OCI-LY1 (cell line): ENCODE results near the gene CIB4.

Source experiments
- H2AFZ ChIP-seq: fragments of 200-600 bp; sonication (generic), shearing (Covaris generic); 2 replicates; pipeline ENCODE4 v1.6.0; 2014; ENCODE audit warnings: antibody characterized with exemption, mild to moderate bottlenecking, low read length
- H3F3A ChIP-seq: fragments of 200-600 bp; sonication (generic), shearing (Covaris generic); 2 replicates; pipeline ENCODE4 v1.6.0; 2014; ENCODE audit warnings: mild to moderate bottlenecking, antibody characterized with exemption, low read length, moderate library complexity; ENCODE audit not compliant: insufficient read depth
- H3K27ac ChIP-seq: fragments of 200-600 bp; sonication (generic); 2 replicates; pipeline ENCODE4 v1.5.1; 2014; ENCODE audit warnings: low read length, mixed run types, mild to moderate bottlenecking, low read depth; ENCODE audit not compliant: poor library complexity, severe bottlenecking
- H3K27me3 ChIP-seq: fragments of 200-600 bp; sonication (generic); 2 replicates; pipeline ENCODE4 v1.6.0; 2014; ENCODE audit warnings: antibody characterized with exemption, mild to moderate bottlenecking, low read length, moderate library complexity; ENCODE audit not compliant: insufficient read depth
- H3K36me3 ChIP-seq: fragments of 200-600 bp; sonication (generic); 2 replicates; pipeline ENCODE4 v1.6.1; 2014; ENCODE audit warnings: mild to moderate bottlenecking, antibody characterized with exemption, low read length, moderate library complexity, mixed read lengths; ENCODE audit not compliant: insufficient read depth
- H3K4me1 ChIP-seq: fragments of 200-600 bp; sonication (generic); 2 replicates; pipeline ENCODE4 v1.5.1; 2014; ENCODE audit warnings: mild to moderate bottlenecking, low read length, moderate library complexity; ENCODE audit not compliant: insufficient read depth, severe bottlenecking
- H3K4me2 ChIP-seq: fragments of 200-600 bp; sonication (generic), shearing (Covaris generic); 2 replicates; pipeline ENCODE4 v1.6.1; 2014; ENCODE audit warnings: low read length
- H3K4me3 ChIP-seq: fragments of 200-600 bp; sonication (generic); 2 replicates; pipeline ENCODE4 v1.5.1; 2014; ENCODE audit warnings: low read length, low read depth, mild to moderate bottlenecking, mixed read lengths; ENCODE audit not compliant: poor library complexity, severe bottlenecking
- H3K79me2 ChIP-seq: fragments of 200-600 bp; shearing (Covaris generic); 2 replicates; pipeline ENCODE4 v1.6.1; 2016; ENCODE audit warnings: mixed run types, low read length, mixed read lengths; ENCODE audit not compliant: insufficient read depth
- H3K9ac ChIP-seq: fragments of 200-600 bp; sonication (generic), shearing (Covaris generic); 2 replicates; pipeline ENCODE4 v1.6.1; 2014; ENCODE audit warnings: mild to moderate bottlenecking, low read length, mixed read lengths
- H3K9me2 ChIP-seq: fragments of 200-600 bp; sonication (generic), shearing (Covaris generic); 2 replicates; pipeline ENCODE4 v1.6.1; 2014; ENCODE audit warnings: low read depth, mild to moderate bottlenecking, low read length, mixed read lengths
- H3K9me3 ChIP-seq: fragments of 200-600 bp; shearing (Covaris generic); 2 replicates; pipeline ENCODE4 v1.6.1; 2014; ENCODE audit warnings: low read length, mixed read lengths
- H4K20me1 ChIP-seq: fragments of 200-600 bp; sonication (generic), shearing (Covaris generic); 2 replicates; pipeline ENCODE4 v1.6.0; 2016; ENCODE audit warnings: mild to moderate bottlenecking, low read length; ENCODE audit not compliant: insufficient read depth
- EZH2 ChIP-seq: fragments of 200-600 bp; sonication (generic), shearing (Covaris generic); IDR thresholded peaks from 2 replicates; pipeline ENCODE4 v1.8.0; 2017; ENCODE audit warnings: borderline replicate concordance, mixed run types, mild to moderate bottlenecking, antibody characterized with exemption, low read length, moderate library complexity, mixed read lengths
- TF ChIP-seq, protein P1 (sequence below): fragments of 200-600 bp; sonication (generic), shearing (Covaris generic); IDR thresholded peaks from 2 replicates; pipeline ENCODE4 v1.5.1; 2017; ENCODE audit warnings: mild to moderate bottlenecking, antibody characterized with exemption, low read length, moderate library complexity, mixed read lengths

Gene CIB4

DNA sequence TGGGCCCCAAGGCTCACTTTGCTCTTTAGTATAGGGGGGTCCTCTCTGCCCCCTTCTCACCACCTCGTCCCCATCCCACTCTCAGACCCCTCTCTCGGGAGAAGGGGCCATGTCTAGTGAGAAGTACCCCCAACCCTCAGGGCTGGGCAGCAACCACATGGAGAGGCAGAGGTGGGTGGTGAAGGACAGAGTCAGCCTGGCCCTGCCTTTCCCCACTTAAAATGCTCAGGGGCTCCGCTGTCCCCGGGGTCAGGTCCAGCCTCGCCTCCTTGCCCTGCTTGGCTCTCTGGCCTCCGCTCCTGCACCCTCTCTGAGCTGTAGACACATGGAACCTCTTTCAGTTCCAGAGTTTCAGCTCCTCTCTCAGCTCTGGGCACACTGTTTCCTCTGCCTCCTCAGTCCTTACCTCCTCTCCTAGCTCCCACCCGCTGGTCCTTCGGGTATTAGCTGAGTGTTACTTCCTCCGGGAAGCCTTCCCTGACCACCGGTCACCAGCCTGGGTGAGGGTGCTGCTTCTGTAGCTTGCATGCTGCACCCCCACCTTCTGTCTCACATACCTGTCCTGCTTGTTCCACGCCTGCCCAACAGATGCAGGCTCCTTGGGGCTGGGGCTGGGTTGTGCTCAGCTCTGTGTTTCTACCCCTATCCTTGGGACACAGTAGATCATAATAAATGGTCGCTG, 83.8 kb downstream of the CIB4 start:
- Histone ChIP-seq H4K20me1 (no peaks in the 10 kb centered on the region), H3K27me3 (no peaks in the 10 kb centered on the region), H3K9ac (no peak overlapping the region), H2AFZ (no peak overlapping the region), H3K4me1 (no peaks in the 10 kb centered on the region), H3K9me3 (no peaks in the 10 kb centered on the region), H3K9me2 (no peaks in the 10 kb centered on the region), H3K4me2 (no peak overlapping the region), H3F3A (no peaks in the 10 kb centered on the region), H3K4me3 (no peak overlapping the region), H3K27ac (no peak overlapping the region), H3K79me2 (no peaks in the 10 kb centered on the region), H3K36me3 (no peaks in the 10 kb centered on the region)
- TF ChIP-seq EZH2, result no peak
- TF ChIP-seq, protein P1, sequence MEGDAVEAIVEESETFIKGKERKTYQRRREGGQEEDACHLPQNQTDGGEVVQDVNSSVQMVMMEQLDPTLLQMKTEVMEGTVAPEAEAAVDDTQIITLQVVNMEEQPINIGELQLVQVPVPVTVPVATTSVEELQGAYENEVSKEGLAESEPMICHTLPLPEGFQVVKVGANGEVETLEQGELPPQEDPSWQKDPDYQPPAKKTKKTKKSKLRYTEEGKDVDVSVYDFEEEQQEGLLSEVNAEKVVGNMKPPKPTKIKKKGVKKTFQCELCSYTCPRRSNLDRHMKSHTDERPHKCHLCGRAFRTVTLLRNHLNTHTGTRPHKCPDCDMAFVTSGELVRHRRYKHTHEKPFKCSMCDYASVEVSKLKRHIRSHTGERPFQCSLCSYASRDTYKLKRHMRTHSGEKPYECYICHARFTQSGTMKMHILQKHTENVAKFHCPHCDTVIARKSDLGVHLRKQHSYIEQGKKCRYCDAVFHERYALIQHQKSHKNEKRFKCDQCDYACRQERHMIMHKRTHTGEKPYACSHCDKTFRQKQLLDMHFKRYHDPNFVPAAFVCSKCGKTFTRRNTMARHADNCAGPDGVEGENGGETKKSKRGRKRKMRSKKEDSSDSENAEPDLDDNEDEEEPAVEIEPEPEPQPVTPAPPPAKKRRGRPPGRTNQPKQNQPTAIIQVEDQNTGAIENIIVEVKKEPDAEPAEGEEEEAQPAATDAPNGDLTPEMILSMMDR, result no peak

DNA sequence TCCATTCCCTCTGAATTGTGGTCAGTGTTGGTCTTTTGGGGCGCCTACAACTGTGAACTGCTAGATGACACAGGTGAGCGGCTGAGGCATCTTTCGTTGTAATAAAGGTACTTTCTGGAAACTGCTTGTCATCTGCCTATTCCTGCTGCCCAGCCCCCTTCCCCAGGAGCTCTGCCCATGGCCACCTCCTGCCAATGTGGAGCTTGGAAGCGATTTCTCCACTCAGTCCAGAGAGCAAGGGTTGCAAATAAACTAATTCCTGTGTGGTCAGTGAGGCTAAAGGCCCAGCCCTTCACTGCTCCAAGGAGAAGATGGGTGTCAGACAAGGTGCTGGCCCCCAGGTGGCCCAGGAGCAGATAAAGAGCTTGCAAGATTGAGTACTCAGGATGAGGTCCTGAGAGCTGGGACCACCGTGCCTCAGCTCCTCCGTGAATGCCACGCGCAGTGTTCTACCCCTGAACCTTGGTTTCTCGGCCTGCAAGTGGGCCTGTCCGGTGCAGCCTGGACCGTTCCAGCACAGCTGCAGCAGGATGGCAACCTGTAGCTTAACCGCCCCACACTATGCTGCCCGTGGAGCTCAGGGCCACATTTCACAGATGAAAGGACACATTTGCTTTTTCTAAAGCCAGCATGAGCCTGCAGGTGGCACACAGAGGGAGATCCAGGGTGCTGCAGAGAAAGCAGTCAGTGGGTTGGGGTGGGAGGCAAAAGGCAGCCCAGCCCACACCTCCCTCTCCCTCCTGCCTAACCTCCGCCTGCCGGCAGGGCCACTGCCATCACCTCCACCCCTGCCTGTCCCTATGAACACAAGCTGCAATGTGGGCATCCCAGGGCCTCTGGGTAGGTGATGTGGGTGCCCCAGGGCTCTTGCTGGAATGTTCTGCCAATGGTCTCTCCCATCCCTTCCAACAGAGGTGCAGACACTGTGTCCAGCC, 84.6 kb downstream of the CIB4 start:
- no peaks in the 10 kb centered on the region for H3K9me2 ChIP-seq
- H3K36me3 ChIP-seq, result no peaks in the 10 kb centered on the region
- H3K27ac ChIP-seq, result no peak overlapping the region
- H3K79me2 ChIP-seq, result no peaks in the 10 kb centered on the region
- H3K4me2 ChIP-seq, result no peak overlapping the region
- H3K4me3 ChIP-seq, result no peak overlapping the region
- no peaks in the 10 kb centered on the region for H3K27me3 ChIP-seq
- H2AFZ ChIP-seq, result no peak overlapping the region
- no peaks in the 10 kb centered on the region for H3F3A ChIP-seq
- no peak overlapping the region for H3K9ac ChIP-seq
- TF ChIP-seq, protein P1, result no peak
- TF ChIP-seq EZH2, result no peak
- H3K9me3 ChIP-seq, result no peaks in the 10 kb centered on the region
- H4K20me1 ChIP-seq, result no peaks in the 10 kb centered on the region
- no peaks in the 10 kb centered on the region for H3K4me1 ChIP-seq

DNA sequence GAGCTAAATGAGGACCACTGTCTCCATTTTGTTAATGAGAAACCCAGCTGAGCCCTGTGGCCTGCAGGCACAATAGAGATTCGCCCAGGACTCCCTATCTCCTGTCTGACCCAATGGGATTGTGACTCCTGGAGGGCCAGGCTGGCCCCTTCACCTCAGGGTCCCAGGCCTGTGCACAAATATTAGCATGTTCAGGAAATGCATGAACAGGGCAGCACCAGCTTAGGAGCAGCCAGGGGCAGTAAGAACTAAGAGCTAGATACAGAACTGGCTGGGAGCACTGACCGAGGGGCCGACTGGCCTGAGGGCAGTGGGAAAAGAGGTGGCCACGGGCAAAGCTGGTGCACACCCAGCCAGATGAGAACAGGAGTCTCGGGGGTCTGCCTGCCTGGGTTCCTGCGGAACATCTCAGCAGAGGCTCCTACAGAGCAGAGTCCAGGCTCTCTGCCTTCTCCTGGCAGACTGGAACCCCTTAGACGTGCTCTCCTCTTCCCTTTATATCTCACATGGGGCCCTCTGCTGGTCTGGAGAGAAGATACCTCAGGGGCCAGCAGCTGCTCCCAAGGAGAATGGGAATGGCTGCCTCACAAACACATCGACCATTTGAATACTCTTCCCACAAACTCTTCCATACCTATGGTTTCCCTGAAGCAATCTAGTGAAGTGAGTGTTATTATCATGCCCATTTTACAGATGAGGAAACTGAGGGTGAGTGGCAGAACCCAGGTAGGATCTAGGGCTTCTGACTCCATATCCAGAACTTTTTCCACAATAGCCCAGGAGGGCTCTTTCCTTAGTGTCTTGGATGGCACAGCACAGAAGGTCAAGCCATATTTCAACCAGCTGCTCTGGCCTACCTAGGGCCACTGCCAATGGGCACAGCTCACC, 85.7 kb downstream of the CIB4 start:
- Histone ChIP-seq H2AFZ (no peak overlapping the region), H3K9me2 (no peaks in the 10 kb centered on the region), H3K4me2 (no peak overlapping the region), H3K9me3 (no peaks in the 10 kb centered on the region), H3K27ac (no peak overlapping the region), H3K27me3 (no peaks in the 10 kb centered on the region), H4K20me1 (no peaks in the 10 kb centered on the region), H3K36me3 (no peaks in the 10 kb centered on the region), H3F3A (no peaks in the 10 kb centered on the region), H3K9ac (no peak overlapping the region), H3K4me3 (no peak overlapping the region), H3K4me1 (no peaks in the 10 kb centered on the region), H3K79me2 (no peaks in the 10 kb centered on the region)
- TF ChIP-seq, protein P1, result no peak
- no peak for TF ChIP-seq EZH2
